MM.1S (cell line): ENCODE data around the gene PROB1.

Experiments used
- CTCF ChIP-seq: fragments of 300-600 bp; sonication (generic); IDR thresholded peaks from 2 replicates; pipeline ENCODE4 v1.5.1; 2016; ENCODE audit warnings: antibody characterized with exemption, low read length, mixed read lengths
- EZH2 ChIP-seq: fragments of 300-600 bp; sonication (generic); optimal IDR thresholded peaks from 2 replicates; pipeline ENCODE3; 2017; ENCODE audit warnings: low read depth, mild to moderate bottlenecking, antibody characterized with exemption, low read length, mixed read lengths
- EZH2phosphoT487 ChIP-seq: fragments of 300-600 bp; sonication (generic); IDR thresholded peaks from 2 replicates; pipeline ENCODE4 v1.6.1; 2018; ENCODE audit warnings: antibody characterized with exemption, low read length

GRCh38 chr5:139378101-139378825 is 16.6 kb downstream of the PROB1 start:
- TF ChIP-seq CTCF = no peak
- no peak for TF ChIP-seq EZH2
- TF ChIP-seq EZH2phosphoT487 = no peak
